Mesodermal cell (in vitro differentiated cells): ENCODE measurements around the gene MT4. TPM values are rescaled to one million over a fixed set of nuclear protein-coding genes. Genes with fewer than 3 reads are reported as not detected.

Experiments
- H3K27ac ChIP-seq: 2 replicates; pipeline ENCODE4 v1.7.0; 2013; ENCODE audit warnings: mild to moderate bottlenecking, low read depth, low read length, moderate library complexity; ENCODE audit not compliant: severe bottlenecking
- H3K36me3 ChIP-seq: 2 replicates; pipeline ENCODE4 v1.7.1; 2013; ENCODE audit warnings: mild to moderate bottlenecking, low read length, moderate library complexity; ENCODE audit not compliant: control insufficient read depth, insufficient read depth
- H3K4me1 ChIP-seq: one replicate; pipeline ENCODE4 v1.7.1; 2013; ENCODE audit warnings: mild to moderate bottlenecking, low read length; ENCODE audit not compliant: insufficient read depth, control insufficient read depth, poor library complexity, severe bottlenecking
- H3K4me3 ChIP-seq: 2 replicates; pipeline ENCODE4 v1.7.0; 2013; ENCODE audit warnings: low read length, control low read depth, mild to moderate bottlenecking; ENCODE audit not compliant: insufficient read depth, poor library complexity, severe bottlenecking; ENCODE audit errors: extremely low read depth
- H3K9me3 ChIP-seq: 2 replicates; pipeline ENCODE4 v1.7.1; 2013; ENCODE audit warnings: mild to moderate bottlenecking, low read length, moderate library complexity; ENCODE audit not compliant: control insufficient read depth
- WGBS, 2 experiments: methylation state at CpG; one replicate each; pipeline ENCODE4 v1.1.5; 2013; ENCODE audit warnings: missing lambda C conversion rate in 2 of 2; ENCODE audit not compliant: insufficient coverage in 2 of 2; 5-methylcytosine and 5-hydroxymethylcytosine counted together
- polyA plus RNA-seq, 2 experiments: library from polyadenylated mRNA; stranded (reverse); fragments of 50-300 nt; gene quantifications; one replicate each; pipeline ENCODE4 v1.2.3, GENCODE V29; 2013

The MT4 gene
- not detected for polyA plus RNA-seq (2013, experiment 1 of 2)
- polyA plus RNA-seq (2013, experiment 2 of 2), result not detected

GRCh38 chr16:56564793-56565477, at the start of gene MT4:
Gene MT4 (plus strand): TSS chr16:56565073. CDS start chr16:56565129, 56 bp downstream.
- Histone ChIP-seq H3K4me3 (no peak within 1 kb of the TSS), H3K36me3 (no peaks in the 10 kb centered on the region), H3K27ac (no peak within 1 kb of the TSS), H3K4me1 (no peaks in the 10 kb centered on the region), H3K9me3 (no peaks in the 10 kb centered on the region)
- WGBS, 2 experiments, result 82 to 89% methylated on average over 5 of the region's 12 CpGs

- Histone ChIP-seq H3K4me1 (peaks cover 3% of the 10 kb centered on the region), H3K4me3 (no peak overlapping the region), H3K36me3 (peaks cover 11% of the 10 kb centered on the region), H3K9me3 (no peaks in the 10 kb centered on the region), H3K27ac (no peak overlapping the region)
- WGBS, 2 experiments, result 77 to 97% methylated on average over 5 to 6 of the region's 6 CpGs
These were observed 49.2 kb upstream of the MT4 start for GRCh38 chr16:56515665-56516064.

GRCh38 chr16:56517206-56517605, 47.7 kb upstream of the MT4 start:
- no peak overlapping the region for H3K4me3 ChIP-seq
- peaks cover 5% of the 10 kb centered on the region for H3K36me3 ChIP-seq
- H3K4me1 ChIP-seq, result peaks cover 3% of the 10 kb centered on the region
- 75 to 97% methylated on average over 1 to 2 of the region's 2 CpGs for whole genome bisulfite sequencing, 2 experiments
- H3K9me3 ChIP-seq, result no peaks in the 10 kb centered on the region
- no peak overlapping the region for H3K27ac ChIP-seq

GRCh38 chr16:56518425-56518824, 46.4 kb upstream of the MT4 start:
- H3K4me1 ChIP-seq, result peaks cover 3% of the 10 kb centered on the region
- WGBS, 2 experiments, result 90 to 94% methylated on average over 6 of the region's 7 CpGs
- H3K36me3 ChIP-seq, result no peaks in the 10 kb centered on the region
- no peak overlapping the region for H3K4me3 ChIP-seq
- no peak overlapping the region for H3K27ac ChIP-seq
- H3K9me3 ChIP-seq, result no peaks in the 10 kb centered on the region

GRCh38 chr16:56519459-56520250, 45.2 kb upstream of the MT4 start, which contains the start of gene BBS2:
Gene BBS2 (minus strand): TSS chr16:56520024. CDS start chr16:56519862, 162 bp downstream.
- peak within 1 kb of the TSS; percentile 94 for H3K4me3 ChIP-seq
- 0 to 1% methylated on average over 49 to 54 of the region's 65 CpGs for WGBS, 2 experiments
- peaks cover 3% of the 10 kb centered on the region for H3K4me1 ChIP-seq
- H3K27ac ChIP-seq, result peak within 1 kb of the TSS; percentile 29
- no peaks in the 10 kb centered on the region for H3K9me3 ChIP-seq
- H3K36me3 ChIP-seq, result no peaks in the 10 kb centered on the region

- Histone ChIP-seq H3K4me3 (peak overlapping the region; percentile 94), H3K27ac (peak overlapping the region; percentile 29), H3K9me3 (no peaks in the 10 kb centered on the region), H3K36me3 (no peaks in the 10 kb centered on the region), H3K4me1 (peaks cover 3% of the 10 kb centered on the region)
- 36 to 81% methylated on average over 2 to 4 of the region's 4 CpGs for WGBS, 2 experiments
These were observed 44.7 kb upstream of the MT4 start for GRCh38 chr16:56520251-56520577.

- no peak overlapping the region for H3K27ac ChIP-seq
- H3K4me1 ChIP-seq, result peaks cover 3% of the 10 kb centered on the region
- no peaks in the 10 kb centered on the region for H3K36me3 ChIP-seq
- no peak overlapping the region for H3K4me3 ChIP-seq
- WGBS, 2 experiments, result 88 to 95% methylated on average over 4 to 6 of the region's 9 CpGs
- H3K9me3 ChIP-seq, result no peaks in the 10 kb centered on the region
These were observed 39.6 kb upstream of the MT4 start for GRCh38 chr16:56525236-56525635.

- no peak overlapping the region for H3K27ac ChIP-seq
- no peaks in the 10 kb centered on the region for H3K9me3 ChIP-seq
- H3K4me3 ChIP-seq, result no peak overlapping the region
- H3K36me3 ChIP-seq, result no peaks in the 10 kb centered on the region
- 86 to 100% methylated on average over 1 of the region's 1 CpG for WGBS, 2 experiments
- H3K4me1 ChIP-seq, result no peaks in the 10 kb centered on the region
These were observed 34.0 kb upstream of the MT4 start for GRCh38 chr16:56530872-56531271.

GRCh38 chr16:56532714-56533113, 32.2 kb upstream of the MT4 start:
- no peak overlapping the region for H3K27ac ChIP-seq
- H3K36me3 ChIP-seq, result no peaks in the 10 kb centered on the region
- no peak overlapping the region for H3K4me3 ChIP-seq
- 71 to 78% methylated on average over 4 of the region's 4 CpGs for WGBS, 2 experiments
- no peaks in the 10 kb centered on the region for H3K9me3 ChIP-seq
- H3K4me1 ChIP-seq, result no peaks in the 10 kb centered on the region

GRCh38 chr16:56534847-56535383, 30.0 kb upstream of the MT4 start:
- Histone ChIP-seq H3K4me1 (no peaks in the 10 kb centered on the region), H3K36me3 (no peaks in the 10 kb centered on the region), H3K9me3 (no peaks in the 10 kb centered on the region), H3K27ac (no peak overlapping the region), H3K4me3 (no peak overlapping the region)
- WGBS, 2 experiments, result 78 to 82% methylated on average over 6 to 7 of the region's 8 CpGs
